ENCODE data around the gene MAP3K2.

GRCh38 chr2:127320586-127321275 lies 67.0 kb downstream of the MAP3K2 start:
- TF ChIP-seq EZH2phosphoT487 (IDR thresholded peaks at IDR 0.05; ENCODE audit: insufficient read depth, low read depth) (no peak), EZH2 (IDR thresholded peaks at IDR 0.05; ENCODE audit: insufficient read depth, poor library complexity, severe bottlenecking) (no peak)

Data from GM23248 (cell line).